Suprapubic skin (tissue), 4 donors: ENCODE results near the gene PWWP2B. TPM values are rescaled to one million over a fixed set of nuclear protein-coding genes. Genes with fewer than 3 reads are reported as not detected.

ENCODE experiments used
- DNase-seq, 2 donors: peaks; one replicate each; pipeline ENCODE4 v3.0.0-alpha.2; 2019; ENCODE audit warnings: low spot score in 2 of 2
- H3K27ac ChIP-seq: fragments of 200-600 bp; sonication (generic); one replicate; pipeline ENCODE4 v1.5.1; 2019
- H3K27me3 ChIP-seq: fragments of 200-600 bp; sonication (generic); one replicate; pipeline ENCODE4 v1.5.1; 2019
- H3K36me3 ChIP-seq: fragments of 200-600 bp; sonication (generic); one replicate; pipeline ENCODE4 v1.5.1; 2019
- H3K4me1 ChIP-seq: fragments of 200-600 bp; sonication (generic); one replicate; pipeline ENCODE4 v1.5.1; 2019
- H3K4me3 ChIP-seq: fragments of 200-600 bp; sonication (generic); one replicate; pipeline ENCODE4 v1.5.1; 2019; ENCODE audit warnings: mild to moderate bottlenecking
- H3K9me3 ChIP-seq: fragments of 200-600 bp; sonication (generic); one replicate; pipeline ENCODE4 v1.5.1; 2019
- CTCF ChIP-seq, 2 donors: fragments of 200-600 bp in 1 of 2; fragments of 450-650 bp in 1 of 2; sonication (generic) in 1 of 2; IDR thresholded peaks; one replicate each; pipeline ENCODE4 v1.5.1; 2016 to 2019; ENCODE audit warnings: antibody characterized with exemption in 2 of 2, mild to moderate bottlenecking in 1 of 2, moderate library complexity in 1 of 2
- EP300 ChIP-seq: sonication (generic); formaldehyde crosslinking; IDR thresholded peaks from one replicate; pipeline ENCODE4 v1.6.1; 2017; ENCODE audit warnings: antibody characterized with exemption
- POLR2A ChIP-seq, 2 donors: fragments of 450-650 bp; IDR thresholded peaks; one replicate each; pipeline ENCODE4 v1.6.1; 2017; ENCODE audit warnings: antibody characterized with exemption in 2 of 2, mild to moderate bottlenecking in 2 of 2, moderate library complexity in 2 of 2
- POLR2AphosphoS5 ChIP-seq, 3 donors: sonication (generic); formaldehyde crosslinking; IDR thresholded peaks; one replicate each; pipeline ENCODE4 v1.6.1; 2017; ENCODE audit warnings: antibody characterized with exemption in 3 of 3
- WGBS: methylation state at CpG from one replicate; pipeline ENCODE4 v1.1.5; 2018; 5-methylcytosine and 5-hydroxymethylcytosine counted together
- total RNA-seq, 4 donors: library from RNA; depleted of rRNA; stranded (reverse); fragments of >200 nt; gene quantifications; one replicate each; pipeline ENCODE4 v1.1.0, GENCODE V29; 2016

Gene PWWP2B
- total RNA-seq, 4 donors from 2014 or later = 15.2 to 19.4 (median 18.3) TPM

- H3K27ac ChIP-seq = peak overlapping the region; percentile 86
- TF ChIP-seq CTCF (IDR thresholded peaks at IDR 0.05) (no peak), POLR2A (IDR thresholded peaks at IDR 0.05) (no peak), EP300 (no peak), POLR2AphosphoS5 (IDR thresholded peaks at IDR 0.05) (no peak)
- H3K27me3 ChIP-seq = no peaks in the 10 kb centered on the region
- H3K4me3 ChIP-seq = peak overlapping the region; percentile 3
- WGBS = 14% methylated on average over 17 of the region's 23 CpGs
- H3K9me3 ChIP-seq = no peaks in the 10 kb centered on the region
- peaks cover 89% of the 10 kb centered on the region for H3K4me1 ChIP-seq
- no peak for DNase-seq
- peaks cover 4% of the 10 kb centered on the region for H3K36me3 ChIP-seq
These were observed 14.7 kb downstream of the PWWP2B start for GRCh38 chr10:132411561-132412253.

- WGBS = 72% methylated on average over 29 of the region's 29 CpGs
- Histone ChIP-seq H3K4me1 (peaks cover 90% of the 10 kb centered on the region), H3K9me3 (no peaks in the 10 kb centered on the region), H3K27me3 (no peaks in the 10 kb centered on the region), H3K27ac (peak overlapping the region; percentile 86), H3K4me3 (no peak overlapping the region), H3K36me3 (peaks cover 3% of the 10 kb centered on the region)
- no peak for DNase-seq
- TF ChIP-seq POLR2A (IDR thresholded peaks at IDR 0.05) (no peak), EP300 (no peak), CTCF (IDR thresholded peaks at IDR 0.05) (no peak), POLR2AphosphoS5 (IDR thresholded peaks at IDR 0.05) (no peak)
These were observed 15.6 kb downstream of the PWWP2B start for GRCh38 chr10:132412316-132413192.

GRCh38 chr10:132413226-132414205 lies 16.5 kb downstream of the PWWP2B start:
- H3K4me1 ChIP-seq = peaks cover 90% of the 10 kb centered on the region
- TF ChIP-seq POLR2A (IDR thresholded peaks at IDR 0.05) = no peak
- no peak for TF ChIP-seq CTCF (IDR thresholded peaks at IDR 0.05)
- no peak for TF ChIP-seq POLR2AphosphoS5 (IDR thresholded peaks at IDR 0.05)
- no peak for TF ChIP-seq EP300
- no peak for DNase-seq
- peak overlapping the region; percentile 86 for H3K27ac ChIP-seq
- H3K27me3 ChIP-seq = no peaks in the 10 kb centered on the region
- peaks cover 3% of the 10 kb centered on the region for H3K36me3 ChIP-seq
- WGBS = 44% methylated on average over 28 of the region's 32 CpGs
- H3K4me3 ChIP-seq = no peak overlapping the region
- H3K9me3 ChIP-seq = no peaks in the 10 kb centered on the region

- H3K27me3 ChIP-seq = no peaks in the 10 kb centered on the region
- TF ChIP-seq POLR2AphosphoS5 (IDR thresholded peaks at IDR 0.05) (no peak), EP300 (no peak), CTCF (IDR thresholded peaks at IDR 0.05) (no peak), POLR2A (IDR thresholded peaks at IDR 0.05) (no peak)
- no peaks in the 10 kb centered on the region for H3K9me3 ChIP-seq
- no peak for DNase-seq
- no peak overlapping the region for H3K4me3 ChIP-seq
- WGBS = 79% methylated on average over 12 of the region's 21 CpGs
- H3K27ac ChIP-seq = peak overlapping the region; percentile 86
- peaks cover 3% of the 10 kb centered on the region for H3K36me3 ChIP-seq
- H3K4me1 ChIP-seq = peaks cover 90% of the 10 kb centered on the region
These were observed 17.5 kb downstream of the PWWP2B start for GRCh38 chr10:132414402-132415016.
